ENCODE measurements around the gene TRIM33.

GRCh38 chr1:114397601-114398000 is 113.4 kb downstream of the TRIM33 start:
- TF ChIP-seq CTCF (IDR thresholded peaks at IDR 0.05) (no peak), POLR2A (IDR thresholded peaks at IDR 0.05) (no peak)
